OCI-LY1 (cell line): ENCODE measurements around the gene SLC22A23.

Experiments
- H2AFZ ChIP-seq: fragments of 200-600 bp; sonication (generic), shearing (Covaris generic); 2 replicates; pipeline ENCODE4 v1.6.0; 2014; ENCODE audit warnings: antibody characterized with exemption, mild to moderate bottlenecking, low read length
- H3F3A ChIP-seq: fragments of 200-600 bp; sonication (generic), shearing (Covaris generic); 2 replicates; pipeline ENCODE4 v1.6.0; 2014; ENCODE audit warnings: mild to moderate bottlenecking, antibody characterized with exemption, low read length, moderate library complexity; ENCODE audit not compliant: insufficient read depth
- H3K27ac ChIP-seq: fragments of 200-600 bp; sonication (generic); 2 replicates; pipeline ENCODE4 v1.5.1; 2014; ENCODE audit warnings: low read length, mixed run types, mild to moderate bottlenecking, low read depth; ENCODE audit not compliant: poor library complexity, severe bottlenecking
- H3K27me3 ChIP-seq: fragments of 200-600 bp; sonication (generic); 2 replicates; pipeline ENCODE4 v1.6.0; 2014; ENCODE audit warnings: antibody characterized with exemption, mild to moderate bottlenecking, low read length, moderate library complexity; ENCODE audit not compliant: insufficient read depth
- H3K36me3 ChIP-seq: fragments of 200-600 bp; sonication (generic); 2 replicates; pipeline ENCODE4 v1.6.1; 2014; ENCODE audit warnings: mild to moderate bottlenecking, antibody characterized with exemption, low read length, moderate library complexity, mixed read lengths; ENCODE audit not compliant: insufficient read depth
- H3K4me1 ChIP-seq: fragments of 200-600 bp; sonication (generic); 2 replicates; pipeline ENCODE4 v1.5.1; 2014; ENCODE audit warnings: mild to moderate bottlenecking, low read length, moderate library complexity; ENCODE audit not compliant: insufficient read depth, severe bottlenecking
- H3K4me2 ChIP-seq: fragments of 200-600 bp; sonication (generic), shearing (Covaris generic); 2 replicates; pipeline ENCODE4 v1.6.1; 2014; ENCODE audit warnings: low read length
- H3K4me3 ChIP-seq: fragments of 200-600 bp; sonication (generic); 2 replicates; pipeline ENCODE4 v1.5.1; 2014; ENCODE audit warnings: low read length, low read depth, mild to moderate bottlenecking, mixed read lengths; ENCODE audit not compliant: poor library complexity, severe bottlenecking
- H3K79me2 ChIP-seq: fragments of 200-600 bp; shearing (Covaris generic); 2 replicates; pipeline ENCODE4 v1.6.1; 2016; ENCODE audit warnings: mixed run types, low read length, mixed read lengths; ENCODE audit not compliant: insufficient read depth
- H3K9ac ChIP-seq: fragments of 200-600 bp; sonication (generic), shearing (Covaris generic); 2 replicates; pipeline ENCODE4 v1.6.1; 2014; ENCODE audit warnings: mild to moderate bottlenecking, low read length, mixed read lengths
- H3K9me2 ChIP-seq: fragments of 200-600 bp; sonication (generic), shearing (Covaris generic); 2 replicates; pipeline ENCODE4 v1.6.1; 2014; ENCODE audit warnings: low read depth, mild to moderate bottlenecking, low read length, mixed read lengths
- H3K9me3 ChIP-seq: fragments of 200-600 bp; shearing (Covaris generic); 2 replicates; pipeline ENCODE4 v1.6.1; 2014; ENCODE audit warnings: low read length, mixed read lengths
- H4K20me1 ChIP-seq: fragments of 200-600 bp; sonication (generic), shearing (Covaris generic); 2 replicates; pipeline ENCODE4 v1.6.0; 2016; ENCODE audit warnings: mild to moderate bottlenecking, low read length; ENCODE audit not compliant: insufficient read depth
- CTCF ChIP-seq: fragments of 200-600 bp; sonication (generic), shearing (Covaris generic); IDR thresholded peaks from 2 replicates; pipeline ENCODE4 v1.5.1; 2017; ENCODE audit warnings: mild to moderate bottlenecking, antibody characterized with exemption, low read length, moderate library complexity, mixed read lengths
- EZH2 ChIP-seq: fragments of 200-600 bp; sonication (generic), shearing (Covaris generic); IDR thresholded peaks from 2 replicates; pipeline ENCODE4 v1.8.0; 2017; ENCODE audit warnings: borderline replicate concordance, mixed run types, mild to moderate bottlenecking, antibody characterized with exemption, low read length, moderate library complexity, mixed read lengths

Gene SLC22A23

DNA sequence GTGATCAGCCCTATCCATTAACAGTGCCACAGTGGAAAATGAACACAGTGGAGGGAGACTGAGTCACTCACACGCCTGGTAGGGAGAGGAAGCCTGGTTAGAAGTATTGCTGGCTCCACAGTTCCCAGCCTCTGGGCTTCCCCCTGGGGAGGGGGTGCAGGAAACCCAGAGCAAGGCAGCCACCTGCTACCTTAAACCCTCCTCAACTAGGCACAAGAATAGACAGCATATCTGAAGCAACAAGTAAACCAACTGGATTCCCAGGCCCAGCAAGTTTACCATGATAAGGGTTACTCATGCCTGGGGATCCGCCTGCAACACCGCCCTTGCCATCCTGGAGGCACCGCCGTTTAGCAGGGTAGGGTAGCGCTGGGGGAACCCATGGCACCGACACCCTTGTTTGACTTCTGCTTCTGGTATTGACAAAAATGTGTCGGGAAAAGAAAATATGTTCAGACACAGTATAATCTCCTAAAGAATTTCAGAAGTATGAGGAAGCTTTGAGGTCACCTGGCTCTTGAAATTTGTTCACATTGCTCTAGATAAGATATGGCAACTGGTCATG, 38.3 kb downstream of the SLC22A23 start:
- no peaks in the 10 kb centered on the region for H3K79me2 ChIP-seq
- no peak overlapping the region for H3K9ac ChIP-seq
- H3K27me3 ChIP-seq = peaks cover 8% of the 10 kb centered on the region; the same call in 1 of the 2 replicates
- no peak overlapping the region for H3K4me2 ChIP-seq
- H3K9me2 ChIP-seq = no peaks in the 10 kb centered on the region
- TF ChIP-seq EZH2 = no peak
- no peak for TF ChIP-seq CTCF
- H2AFZ ChIP-seq = no peak overlapping the region
- no peaks in the 10 kb centered on the region for H4K20me1 ChIP-seq
- no peaks in the 10 kb centered on the region for H3K4me1 ChIP-seq
- no peak overlapping the region for H3K4me3 ChIP-seq
- H3K9me3 ChIP-seq = no peaks in the 10 kb centered on the region
- H3F3A ChIP-seq = no peaks in the 10 kb centered on the region
- H3K36me3 ChIP-seq = no peaks in the 10 kb centered on the region
- no peak overlapping the region for H3K27ac ChIP-seq

- Histone ChIP-seq H3K36me3 (no peaks in the 10 kb centered on the region), H2AFZ (no peak overlapping the region), H3K4me3 (no peak overlapping the region), H3K4me1 (no peaks in the 10 kb centered on the region), H3K79me2 (no peaks in the 10 kb centered on the region), H3F3A (no peaks in the 10 kb centered on the region), H3K9ac (no peak overlapping the region), H3K9me3 (no peaks in the 10 kb centered on the region), H3K4me2 (no peak overlapping the region), H4K20me1 (no peaks in the 10 kb centered on the region), H3K27ac (no peak overlapping the region), H3K9me2 (no peaks in the 10 kb centered on the region), H3K27me3 (peaks cover 8% of the 10 kb centered on the region; the same call in 1 of the 2 replicates)
- TF ChIP-seq CTCF = no peak
- TF ChIP-seq EZH2 = no peak
These were observed 39.4 kb downstream of the SLC22A23 start for GRCh38 chr6:3417473-3417872.

- no peak overlapping the region for H3K4me2 ChIP-seq
- no peaks in the 10 kb centered on the region for H3F3A ChIP-seq
- H3K27ac ChIP-seq = no peak overlapping the region
- no peaks in the 10 kb centered on the region for H3K36me3 ChIP-seq
- TF ChIP-seq CTCF (no peak), EZH2 (no peak)
- no peaks in the 10 kb centered on the region for H3K9me2 ChIP-seq
- 0 out of 2 replicates have a peak, but pooled peaks cover 3% of the 10 kb centered on the region for H3K27me3 ChIP-seq
- no peak overlapping the region for H3K9ac ChIP-seq
- no peaks in the 10 kb centered on the region for H3K4me1 ChIP-seq
- H3K79me2 ChIP-seq = no peaks in the 10 kb centered on the region
- H4K20me1 ChIP-seq = no peaks in the 10 kb centered on the region
- no peak overlapping the region for H3K4me3 ChIP-seq
- no peaks in the 10 kb centered on the region for H3K9me3 ChIP-seq
- no peak overlapping the region for H2AFZ ChIP-seq
These were observed 41.4 kb downstream of the SLC22A23 start for GRCh38 chr6:3415490-3415889.
